Hematopoietic multipotent progenitor cell treated with erythropoietin and hydrocortisone succinate and interleukin-3 and kit ligand, for 4 days (in vitro differentiated cells): ENCODE measurements around the gene CCR8.
"Not testable (repeated sequence)": the region's sequence is repeated elsewhere in the genome, so short reads cannot be mapped to it uniquely, and the experiment has no call there.

ENCODE experiments used
- DNase-seq: peaks from one replicate; pipeline ENCODE4 v3.0.0-alpha.2; 2015

The CCR8 gene

DNA sequence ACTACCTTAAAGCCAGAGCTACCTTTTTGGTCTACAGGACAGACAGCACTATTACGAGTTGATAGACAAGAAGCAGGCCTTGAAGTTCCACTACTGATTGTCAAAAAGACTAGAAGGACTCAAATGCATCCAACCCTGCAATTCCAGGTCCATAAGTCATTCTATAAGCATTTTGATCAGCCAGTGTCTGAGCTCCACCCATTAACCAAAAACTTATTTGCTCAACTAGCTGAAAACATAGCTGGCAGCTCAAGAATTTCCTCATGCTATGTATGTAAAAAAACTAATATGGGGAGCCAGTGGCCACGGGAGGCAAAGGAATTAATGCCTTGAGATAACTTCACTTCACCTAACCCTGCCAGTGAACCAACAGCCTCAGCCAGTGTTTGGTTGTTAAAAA lies 21.6 kb downstream of the CCR8 start:
- DNase-seq, result peak; percentile 56

DNA sequence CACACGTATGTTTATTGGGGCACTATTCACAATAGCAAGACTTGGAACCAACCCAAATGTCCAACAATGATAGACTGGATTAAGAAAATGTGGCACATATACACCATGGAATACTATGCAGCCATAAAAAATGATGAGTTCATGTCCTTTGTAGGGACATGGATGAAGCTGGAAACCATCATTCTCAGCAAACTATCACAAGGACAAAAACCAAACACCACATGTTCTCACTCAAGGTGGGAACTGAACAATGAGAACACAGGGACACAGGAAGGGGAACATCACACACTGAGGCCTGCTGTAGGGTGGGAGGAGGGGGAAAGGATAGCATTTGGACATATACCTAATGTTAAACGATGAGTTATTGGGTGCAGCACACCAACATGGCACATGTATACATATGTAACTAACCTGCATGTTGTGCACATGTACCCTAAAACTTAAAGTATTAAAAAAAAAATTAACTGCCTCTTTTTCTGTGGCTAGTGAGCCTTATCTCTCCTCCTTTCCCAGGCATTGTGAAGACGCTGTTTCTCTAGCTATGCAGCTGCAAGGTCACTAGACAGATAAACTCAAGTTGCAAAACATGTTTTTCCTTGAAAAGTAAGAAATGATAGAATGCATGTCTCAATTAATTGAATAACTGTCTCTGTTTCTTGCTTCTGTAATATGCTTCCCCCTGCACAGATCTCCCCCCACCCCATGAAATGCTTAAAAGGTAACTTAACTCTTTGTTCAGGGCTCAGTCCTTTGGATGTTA lies 23.8 kb downstream of the CCR8 start:
- peak; percentile 87 for DNase-seq

DNA sequence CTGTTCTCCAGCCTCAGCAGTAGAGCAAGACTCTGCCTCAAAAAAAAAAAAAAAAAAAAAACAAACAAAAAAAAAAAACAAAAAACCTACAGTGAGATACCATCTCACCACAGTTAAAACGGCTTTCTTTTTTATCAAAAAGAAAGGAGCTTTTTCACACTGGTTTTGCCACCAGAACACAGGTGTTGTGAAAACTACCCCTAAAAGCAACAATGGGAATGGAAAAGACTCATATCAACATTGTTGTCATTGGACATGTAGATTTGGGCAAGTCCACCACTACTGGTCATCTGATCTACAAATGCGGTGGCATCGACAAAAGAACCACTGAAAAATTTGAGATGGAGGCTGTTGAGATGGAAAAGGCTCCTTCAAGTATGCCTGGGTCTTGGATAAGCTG lies 28.8 kb downstream of the CCR8 start:
- peak; percentile 67 for DNase-seq

DNA sequence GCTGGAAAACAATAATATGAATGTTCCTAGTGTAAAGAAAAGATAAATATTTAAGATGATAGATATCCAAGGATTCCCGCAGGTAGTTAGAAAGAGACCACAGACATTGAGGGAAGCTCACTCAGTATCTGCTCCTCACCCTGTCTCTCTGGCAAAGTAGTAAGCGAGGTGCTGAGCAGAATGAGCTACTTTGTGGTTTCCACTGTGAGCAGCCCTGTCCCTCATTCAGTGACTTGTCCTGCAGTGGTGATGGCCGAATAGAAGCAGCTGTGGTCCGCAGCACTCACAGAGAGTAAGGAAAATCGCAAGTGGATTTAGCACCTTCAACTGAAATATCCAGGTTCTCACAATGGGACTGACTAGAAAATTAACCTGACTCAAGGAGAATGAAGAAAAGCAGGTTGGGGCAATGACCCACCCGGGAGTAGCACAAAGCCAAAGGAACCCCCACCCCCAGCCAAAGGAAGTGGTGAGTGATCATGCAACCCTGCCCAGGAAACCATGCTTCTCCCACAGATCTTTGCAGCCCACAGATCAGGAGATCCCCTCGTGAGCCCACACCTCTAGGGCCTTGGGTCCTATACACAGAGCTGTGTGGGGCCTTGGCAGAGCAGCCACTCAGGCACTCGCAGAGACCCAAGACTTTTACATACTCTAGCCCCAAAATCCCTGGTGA lies 31.9 kb downstream of the CCR8 start:
- peak; percentile 88 for DNase-seq

DNA sequence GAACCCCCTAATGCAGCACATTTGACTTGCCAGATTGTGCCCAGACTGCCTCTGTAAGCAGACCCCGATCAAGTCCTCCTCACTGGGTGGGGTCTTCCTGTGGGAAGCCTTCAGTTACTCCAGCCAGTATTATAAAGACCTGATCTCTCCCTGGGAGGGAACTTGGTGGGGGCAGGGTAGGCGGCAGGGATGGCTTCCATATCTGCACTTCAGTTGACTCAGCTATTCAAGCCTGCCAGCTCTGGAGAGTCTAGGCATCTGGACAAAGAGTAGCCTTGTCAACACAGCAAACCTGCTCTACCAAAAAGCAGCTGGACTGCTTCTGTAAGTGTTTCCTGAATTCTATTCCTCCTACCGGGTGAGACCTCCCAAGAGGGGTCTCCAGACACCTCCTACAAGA lies 32.7 kb downstream of the CCR8 start:
- DNase-seq, result no peak

DNA sequence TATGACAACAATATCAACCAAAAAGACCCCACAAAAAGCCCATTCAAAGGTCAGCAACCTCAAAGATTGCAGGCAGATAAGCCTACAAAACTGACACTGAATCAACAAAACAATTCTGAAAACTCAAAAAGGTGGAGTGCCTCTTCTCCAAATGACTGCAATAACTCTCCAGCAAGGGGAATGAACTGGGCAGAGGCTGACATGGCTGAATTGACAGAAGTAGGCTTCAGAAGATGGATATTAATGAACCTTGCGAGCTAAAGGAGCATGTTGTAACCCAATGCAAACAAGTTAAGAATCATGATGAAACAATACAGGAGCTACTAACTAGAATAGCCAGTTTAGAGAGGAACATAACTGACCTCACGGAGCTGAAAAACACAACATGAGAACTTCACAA lies 33.3 kb downstream of the CCR8 start:
- DNase-seq, result no peak

DNA sequence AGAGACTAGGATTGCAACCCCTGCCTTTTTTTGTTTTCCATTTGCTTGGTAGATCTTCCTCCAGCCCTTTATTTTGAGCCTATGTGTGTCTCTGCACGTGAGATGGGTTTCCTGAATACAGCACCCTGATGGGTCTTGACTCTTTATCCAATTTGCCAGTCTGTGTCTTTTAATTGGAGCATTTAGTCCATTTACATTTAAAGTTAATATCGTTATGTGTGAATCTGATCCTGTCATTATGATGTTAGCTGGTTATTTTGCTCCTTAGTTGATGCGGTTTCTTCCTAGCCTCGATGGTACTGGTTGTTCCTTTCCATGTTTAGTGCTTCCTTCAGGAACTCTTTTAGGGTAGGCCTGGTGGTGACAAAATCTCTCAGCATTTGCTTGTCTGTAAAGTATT lies 40.9 kb downstream of the CCR8 start:
- not testable (repeated sequence) for DNase-seq

DNA sequence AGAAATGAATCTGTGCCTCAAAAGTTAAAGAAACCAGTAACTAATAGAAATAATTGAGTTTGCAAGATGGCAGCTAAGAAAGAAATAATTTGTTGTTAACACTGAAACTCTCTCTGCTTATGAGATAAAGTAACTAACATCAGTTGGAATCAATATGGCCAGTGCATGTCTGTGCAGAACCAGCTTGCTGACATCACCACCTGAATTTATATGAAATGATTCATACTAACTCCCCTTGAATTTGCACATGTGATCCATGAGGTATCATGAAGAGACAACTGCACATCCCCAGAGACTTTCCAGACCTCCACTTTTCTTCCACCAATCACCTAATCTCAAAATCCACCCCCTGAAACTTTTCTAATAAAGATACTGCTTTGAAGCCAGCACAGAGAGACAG lies 43.3 kb downstream of the CCR8 start:
- DNase-seq, result no peak

DNA sequence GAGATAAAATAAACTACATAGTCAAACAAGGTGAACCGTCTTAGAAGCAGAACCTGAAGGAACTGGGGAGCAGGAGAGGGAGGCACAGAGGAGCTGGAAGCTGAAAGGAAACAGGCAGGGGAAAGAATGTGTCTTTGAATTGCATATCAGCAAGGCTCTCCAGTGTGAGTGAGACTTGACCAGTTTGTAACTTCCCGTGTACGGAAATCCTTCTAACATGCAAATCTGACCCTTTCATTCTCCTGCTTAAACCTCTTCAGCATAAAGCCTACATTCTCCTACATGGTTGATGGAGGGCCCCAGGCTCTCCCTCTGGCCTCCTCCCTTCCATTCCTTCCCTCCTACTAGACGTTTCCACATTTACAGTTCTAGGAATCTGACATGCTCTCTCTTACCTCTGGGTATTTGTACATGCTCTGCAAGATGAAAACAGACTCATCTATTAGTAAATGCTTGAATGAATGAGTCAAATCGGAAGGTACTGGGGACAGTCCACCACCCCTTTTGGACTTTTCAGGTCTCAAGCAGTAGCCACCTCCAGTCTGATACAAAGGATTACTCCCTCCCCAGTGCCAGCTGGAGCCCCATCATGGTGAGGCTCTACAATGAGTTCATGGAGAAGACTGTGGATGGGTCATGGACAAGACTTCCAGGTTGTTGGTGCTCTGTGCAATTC lies 47.6 kb downstream of the CCR8 start:
- no peak for DNase-seq

DNA sequence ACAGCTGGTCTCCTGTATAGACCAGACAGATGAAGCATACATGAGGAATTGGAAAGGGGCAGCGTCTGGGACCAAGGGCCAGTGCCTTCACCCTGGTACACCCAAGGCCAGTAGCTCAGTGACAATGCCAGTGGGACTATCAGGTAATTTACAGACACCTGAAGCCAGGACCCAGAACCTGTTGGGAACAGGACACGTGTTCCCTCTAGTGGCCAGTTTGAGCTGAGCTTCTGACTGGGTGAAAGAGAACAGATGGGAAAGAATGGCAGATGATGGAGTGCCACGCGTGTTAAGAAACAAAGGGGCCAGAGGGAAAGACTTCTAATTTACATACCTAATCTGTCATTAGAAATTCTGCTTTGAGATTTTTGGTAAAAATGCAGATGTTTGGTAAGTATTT lies 48.6 kb downstream of the CCR8 start:
- peak; percentile 81 for DNase-seq

DNA sequence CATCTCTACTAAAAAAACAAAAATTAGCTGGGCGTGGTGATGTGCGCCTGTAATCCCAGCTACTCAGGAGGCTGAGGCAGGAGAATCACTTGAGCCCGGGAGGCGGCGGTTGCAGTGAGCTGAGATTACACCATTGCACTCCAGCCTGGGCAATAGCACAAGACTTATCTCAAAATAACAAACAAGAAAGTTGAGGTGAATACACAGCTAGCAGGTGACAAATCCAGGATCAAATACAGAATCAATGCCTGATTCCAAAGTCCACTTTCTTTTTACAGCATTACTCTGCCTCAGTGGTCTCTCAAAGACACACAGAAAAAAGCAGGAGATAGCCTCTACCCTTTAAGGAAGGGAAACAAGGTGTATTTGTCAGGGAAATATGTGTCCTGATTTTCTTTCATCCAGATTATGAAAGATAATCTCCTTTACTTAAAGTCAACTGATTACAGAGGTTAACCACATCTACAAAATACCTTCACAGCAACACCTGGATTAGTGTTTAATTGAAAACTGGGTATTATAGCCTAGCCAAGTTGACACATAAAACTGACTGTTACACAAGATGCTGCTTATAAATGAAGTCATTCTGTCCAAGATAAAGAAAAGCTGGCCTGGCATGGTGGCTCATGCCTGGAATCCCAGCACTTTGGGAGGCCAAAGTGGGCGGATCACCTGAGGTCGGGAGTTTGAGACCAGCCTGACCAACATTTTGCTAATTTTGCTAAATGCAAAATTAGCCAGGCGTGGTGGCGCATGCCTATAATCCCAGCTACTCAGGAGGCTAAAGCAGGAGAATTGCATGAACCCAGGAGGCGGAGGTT lies 49.7 kb downstream of the CCR8 start:
- DNase-seq, result no peak

DNA sequence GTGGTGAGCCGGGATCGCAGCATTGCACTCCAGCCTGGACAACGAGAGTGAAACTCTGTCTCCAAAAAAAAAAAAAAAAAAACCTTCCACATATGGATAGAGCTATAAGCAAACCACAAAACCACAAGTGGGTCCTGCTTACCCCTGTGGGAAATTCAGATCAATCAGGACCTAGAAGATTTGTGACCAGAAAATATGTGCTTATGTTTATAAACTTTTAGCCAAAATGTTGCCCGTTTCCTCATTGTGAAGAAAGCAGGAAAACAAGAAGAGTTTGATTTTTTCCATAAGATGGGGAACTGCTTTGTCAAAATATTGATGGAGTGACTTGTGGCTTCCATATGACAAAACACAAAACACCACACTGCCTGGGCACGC lies 50.3 kb downstream of the CCR8 start:
- DNase-seq, result peak; percentile 45

DNA sequence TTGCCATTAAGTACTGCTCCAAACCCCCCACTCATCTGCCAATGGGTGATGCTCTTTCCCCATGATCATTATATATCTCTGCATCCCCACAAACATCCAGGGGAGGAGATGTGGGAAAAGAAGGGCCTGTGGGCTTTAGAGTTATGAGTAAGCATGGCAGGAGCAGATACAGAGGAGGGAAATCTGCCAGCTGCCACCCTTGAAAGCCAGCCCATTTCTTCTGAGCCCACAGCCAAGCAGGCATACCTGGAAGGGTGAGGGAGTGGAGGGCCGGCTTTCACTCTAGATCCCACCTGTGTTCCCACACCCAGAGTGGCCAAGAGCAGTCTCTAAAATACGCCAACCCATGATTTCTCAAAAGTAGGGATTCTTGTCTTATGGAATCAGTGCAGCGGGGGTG lies 51.9 kb downstream of the CCR8 start:
- DNase-seq, result no peak
